ENCODE results near the gene RNF144A. TPM values are rescaled to one million over a fixed set of nuclear protein-coding genes. Genes with fewer than 3 reads are reported as not detected.
A peak's percentile ranks its signal among the peaks of the same experiment; 100 is the strongest.

RNF144A gene
- total and polyA plus RNA-seq, 9 donors, result 10.4 to 47.7 (median 23.9) TPM

DNA sequence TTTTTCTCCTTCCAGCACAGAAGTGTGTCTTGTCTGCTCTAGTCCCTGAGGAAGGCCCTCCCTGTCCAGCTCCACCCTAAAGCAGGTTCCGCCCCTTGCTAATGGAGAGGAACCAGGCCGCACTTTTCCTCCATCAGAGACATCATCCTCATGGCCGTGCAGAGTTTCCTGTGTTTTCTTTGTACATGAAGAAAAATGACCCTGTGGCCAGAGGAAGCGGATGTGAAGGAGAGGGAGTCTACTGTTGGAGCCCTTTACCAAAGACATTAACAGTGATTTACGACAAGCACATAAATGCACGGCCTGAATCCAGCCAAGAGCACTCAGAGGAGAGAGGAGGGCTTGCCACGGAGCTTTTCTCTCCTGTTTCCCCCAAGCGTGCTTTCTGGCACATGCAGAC is 109.5 kb downstream of the RNF144A start:
- Histone ChIP-seq H3K27me3 (no peaks in the 10 kb centered on the region), H3K36me3 (no peaks in the 10 kb centered on the region), H3K27ac (peak overlapping the region in 1 of 2 donors; percentile 19), H3K4me1 (ENCODE audit: insufficient read depth) (peaks cover 6% of the 10 kb centered on the region), H3K4me3 (no peak overlapping the region), H3K9me3 (no peaks in the 10 kb centered on the region)
- 30 to 57% (median 51%) methylated on average over 8 of the region's 8 CpGs for WGBS, 3 donors
- DNase-seq, result no peak
- intact Hi-C loops (cut with DNase I), result loop anchor here in 1 of 4 donors (5.0 kb wide), 1 partner anchor 109 kb away; the partner anchor contains the start of gene RNF144A
- TF ChIP-seq EP300 (IDR thresholded peaks at IDR 0.05), result no peak
- TF ChIP-seq, protein P1, sequence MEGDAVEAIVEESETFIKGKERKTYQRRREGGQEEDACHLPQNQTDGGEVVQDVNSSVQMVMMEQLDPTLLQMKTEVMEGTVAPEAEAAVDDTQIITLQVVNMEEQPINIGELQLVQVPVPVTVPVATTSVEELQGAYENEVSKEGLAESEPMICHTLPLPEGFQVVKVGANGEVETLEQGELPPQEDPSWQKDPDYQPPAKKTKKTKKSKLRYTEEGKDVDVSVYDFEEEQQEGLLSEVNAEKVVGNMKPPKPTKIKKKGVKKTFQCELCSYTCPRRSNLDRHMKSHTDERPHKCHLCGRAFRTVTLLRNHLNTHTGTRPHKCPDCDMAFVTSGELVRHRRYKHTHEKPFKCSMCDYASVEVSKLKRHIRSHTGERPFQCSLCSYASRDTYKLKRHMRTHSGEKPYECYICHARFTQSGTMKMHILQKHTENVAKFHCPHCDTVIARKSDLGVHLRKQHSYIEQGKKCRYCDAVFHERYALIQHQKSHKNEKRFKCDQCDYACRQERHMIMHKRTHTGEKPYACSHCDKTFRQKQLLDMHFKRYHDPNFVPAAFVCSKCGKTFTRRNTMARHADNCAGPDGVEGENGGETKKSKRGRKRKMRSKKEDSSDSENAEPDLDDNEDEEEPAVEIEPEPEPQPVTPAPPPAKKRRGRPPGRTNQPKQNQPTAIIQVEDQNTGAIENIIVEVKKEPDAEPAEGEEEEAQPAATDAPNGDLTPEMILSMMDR (IDR thresholded peaks at IDR 0.05), result no peak
- no peak for TF ChIP-seq POLR2A (IDR thresholded peaks at IDR 0.05)

DNA sequence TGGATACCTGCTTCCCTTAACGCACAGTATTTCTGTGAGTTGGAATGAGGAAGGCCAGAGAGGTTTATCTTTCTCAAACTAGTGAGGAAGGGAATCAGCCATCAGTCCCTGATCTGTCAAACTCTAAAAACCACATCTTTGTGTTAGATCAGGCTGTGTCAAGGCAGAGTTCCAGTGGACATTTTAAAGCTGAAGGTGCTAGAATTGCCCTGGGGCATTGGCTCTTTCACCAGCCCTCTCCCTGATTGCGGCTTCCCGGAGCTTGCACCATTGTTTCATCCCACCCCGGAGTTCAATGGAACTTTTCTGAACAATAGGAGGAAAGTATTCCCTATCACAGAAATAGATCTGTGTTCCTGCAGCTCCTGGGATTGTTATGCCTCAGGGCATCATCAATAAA is 110.2 kb downstream of the RNF144A start:
- intact Hi-C loops (cut with DNase I), result loop anchor here in 1 of 4 donors (5.0 kb wide), 1 partner anchor 110 kb away; the partner anchor contains the start of gene RNF144A
- no peaks in the 10 kb centered on the region for H3K36me3 ChIP-seq
- H3K27ac ChIP-seq, result peak overlapping the region in 1 of 2 donors; percentile 19
- TF ChIP-seq, protein P1 (IDR thresholded peaks at IDR 0.05), result no peak
- H3K27me3 ChIP-seq, result no peaks in the 10 kb centered on the region
- H3K4me3 ChIP-seq, result no peak overlapping the region
- no peak for DNase-seq
- WGBS, 3 donors, result 35 to 74% (median 63%) methylated on average over 4 of the region's 4 CpGs
- no peaks in the 10 kb centered on the region for H3K9me3 ChIP-seq
- peaks cover 6% of the 10 kb centered on the region for H3K4me1 ChIP-seq (ENCODE audit: insufficient read depth)

DNA sequence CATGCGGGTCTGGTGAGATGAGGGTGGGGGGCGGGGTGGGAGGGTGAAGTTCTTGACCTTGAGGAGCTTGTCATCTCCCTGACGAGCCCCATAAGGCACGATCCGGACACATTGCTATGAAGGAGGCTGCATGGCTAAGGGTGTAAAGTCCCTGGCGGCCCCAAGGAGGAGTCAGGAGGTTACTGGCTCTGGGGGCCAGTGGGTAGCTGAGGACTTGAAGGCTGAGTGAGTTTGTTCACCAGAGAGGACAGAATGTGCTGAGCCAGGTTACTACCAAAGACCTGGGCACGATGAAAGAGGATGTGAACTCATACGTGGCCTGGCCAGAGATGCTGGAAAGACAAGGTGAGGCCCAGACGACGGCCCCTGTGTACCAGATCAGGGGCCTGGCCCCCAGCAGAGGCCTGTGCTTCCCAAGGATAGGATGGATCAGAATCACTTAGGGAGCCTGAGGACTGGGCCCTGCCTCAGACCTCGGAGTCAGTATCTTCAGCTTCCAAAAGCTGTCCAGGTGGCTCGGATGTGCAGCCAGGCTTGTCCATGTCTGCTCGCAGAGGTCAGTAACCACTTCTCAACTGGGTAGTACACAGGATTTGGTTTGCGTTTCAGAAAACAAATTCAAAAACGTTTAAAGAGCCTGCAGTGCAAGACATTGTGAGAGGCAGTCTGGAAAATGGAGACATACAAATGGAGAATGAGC is 110.9 kb downstream of the RNF144A start:
- WGBS, 3 donors, result 73 to 78% (median 74%) methylated on average over 15 of the region's 15 CpGs
- intact Hi-C loops (cut with DNase I), result loop anchor here in 1 of 4 donors (5.0 kb wide), 1 partner anchor 111 kb away; the partner anchor contains the start of gene RNF144A
- no peak overlapping the region for H3K27ac ChIP-seq
- H3K36me3 ChIP-seq, result no peaks in the 10 kb centered on the region
- DNase-seq, result no peak
- H3K4me3 ChIP-seq, result no peak overlapping the region
- peaks cover 6% of the 10 kb centered on the region for H3K4me1 ChIP-seq (ENCODE audit: insufficient read depth)
- no peaks in the 10 kb centered on the region for H3K27me3 ChIP-seq
- no peak for TF ChIP-seq EP300 (IDR thresholded peaks at IDR 0.05)
- TF ChIP-seq, protein P1 (IDR thresholded peaks at IDR 0.05), result no peak
- no peak for TF ChIP-seq POLR2A (IDR thresholded peaks at IDR 0.05)
- H3K9me3 ChIP-seq, result no peaks in the 10 kb centered on the region

DNA sequence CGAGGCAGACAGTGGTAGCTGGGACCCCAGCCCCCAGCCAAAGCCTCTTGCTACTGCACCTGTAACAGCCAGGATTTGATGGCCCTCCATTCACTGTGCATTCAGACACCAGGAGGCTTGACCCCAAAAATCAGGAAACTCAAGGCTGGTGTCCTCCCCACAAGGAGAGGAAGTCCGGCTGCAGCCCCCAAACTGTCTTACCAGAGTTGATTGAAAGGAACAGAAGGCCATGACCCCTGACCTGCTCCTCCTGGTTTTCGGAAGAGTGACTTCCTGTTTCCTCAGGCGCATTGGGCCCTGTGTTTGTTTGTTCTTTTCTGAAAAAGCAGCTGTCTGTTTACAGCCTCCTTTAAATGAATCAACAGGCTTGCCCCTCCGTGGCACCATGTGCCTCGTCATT is 111.6 kb downstream of the RNF144A start:
- no peak for DNase-seq
- TF ChIP-seq POLR2A (IDR thresholded peaks at IDR 0.05) (no peak), EP300 (IDR thresholded peaks at IDR 0.05) (no peak)
- TF ChIP-seq, protein P1 (IDR thresholded peaks at IDR 0.05), result no peak
- Histone ChIP-seq H3K9me3 (no peaks in the 10 kb centered on the region), H3K27me3 (no peaks in the 10 kb centered on the region), H3K27ac (no peak overlapping the region), H3K4me3 (no peak overlapping the region), H3K36me3 (no peaks in the 10 kb centered on the region), H3K4me1 (ENCODE audit: insufficient read depth) (peaks cover 6% of the 10 kb centered on the region)
- WGBS, 3 donors, result 87 to 91% (median 87%) methylated on average over 6 of the region's 6 CpGs
- intact Hi-C loops (cut with DNase I), result loop anchor here in 1 of 4 donors (5.0 kb wide), 1 partner anchor 112 kb away; the partner anchor contains the start of gene RNF144A

Measured in ovary (tissue), 9 donors.